Activated CD4-positive, alpha-beta T cell treated with anti-CD3 and anti-CD28 coated beads for 1 hour (primary cell): ENCODE results near the gene DDX53.

Source experiments
- DNase-seq: peaks from one replicate; pipeline ENCODE4 v3.0.0-alpha.2; 2020

The DDX53 gene

DNA sequence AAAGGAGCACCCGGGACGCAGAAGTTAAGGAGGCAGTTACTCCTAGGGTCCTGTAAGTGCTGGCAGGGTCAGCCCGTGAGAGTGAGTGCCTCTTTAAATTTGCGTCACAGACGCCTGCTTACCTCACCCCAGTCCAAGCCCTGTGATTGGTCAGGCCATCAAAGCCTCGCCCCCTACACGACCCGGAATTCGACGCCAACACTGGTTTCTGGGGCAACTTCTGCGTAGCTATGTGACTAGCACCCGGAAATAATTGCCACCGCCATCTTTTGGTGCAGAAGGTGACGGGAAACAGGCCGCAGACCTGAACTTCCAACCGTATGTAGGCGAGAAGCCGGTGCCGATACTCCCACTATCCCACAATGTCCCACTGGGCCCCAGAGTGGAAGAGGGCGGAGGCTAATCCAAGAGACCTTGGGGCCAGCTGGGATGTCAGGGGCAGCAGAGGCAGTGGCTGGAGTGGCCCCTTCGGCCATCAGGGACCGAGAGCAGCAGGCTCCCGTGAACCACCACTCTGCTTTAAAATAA lies at the start of gene DDX53:
Gene DDX53 (plus strand): TSS at position 265 of the 528 bp plus-strand sequence. CDS start 98 bp downstream, at position 363.
- DNase-seq: no peak

DNA sequence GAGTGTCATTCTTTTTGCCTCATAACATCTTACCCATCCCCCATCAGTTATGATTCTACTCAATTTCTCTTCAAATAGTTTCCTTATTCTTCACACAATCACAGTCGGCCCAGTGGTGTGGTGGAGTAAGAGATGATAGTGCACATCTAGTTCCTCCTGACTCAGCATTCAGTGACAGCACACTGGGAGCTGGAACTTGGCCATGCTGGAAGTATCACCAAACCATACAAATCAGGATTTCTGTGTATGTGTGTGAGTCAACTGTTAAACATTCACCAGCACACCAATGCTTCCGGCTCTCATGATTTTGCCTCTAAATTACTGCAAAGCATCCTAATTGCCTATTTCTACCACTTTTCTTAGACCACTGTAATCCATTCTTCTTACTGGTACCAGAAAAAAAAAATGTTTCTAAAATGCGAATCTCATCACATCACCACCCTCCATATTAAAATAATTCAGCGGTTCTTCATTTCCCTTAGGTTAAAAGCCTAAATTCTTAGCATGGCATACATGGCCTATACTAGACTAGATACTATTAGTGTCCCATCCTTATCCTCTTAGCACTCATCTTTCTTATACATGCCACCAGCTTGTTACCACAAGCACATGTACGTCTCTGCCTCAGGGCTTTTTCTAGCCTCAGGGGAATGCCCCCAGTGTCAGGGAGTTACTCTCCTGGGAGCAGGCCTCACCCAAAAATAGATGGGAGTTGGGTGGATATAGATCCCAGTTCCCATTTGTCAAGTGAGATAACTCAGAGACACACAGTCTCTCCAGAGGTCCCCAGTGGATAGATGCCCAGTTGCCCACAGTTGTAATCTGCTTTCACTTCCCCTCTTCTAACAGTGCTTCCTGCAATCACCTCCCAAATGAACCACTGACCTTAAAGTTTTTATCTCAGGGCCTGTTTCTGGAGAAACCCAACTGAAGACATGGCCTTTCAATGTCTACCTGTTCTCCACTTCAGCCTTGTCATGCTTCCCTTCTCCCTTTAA lies 49.2 kb upstream of the DDX53 start:
- no peak for DNase-seq

DNA sequence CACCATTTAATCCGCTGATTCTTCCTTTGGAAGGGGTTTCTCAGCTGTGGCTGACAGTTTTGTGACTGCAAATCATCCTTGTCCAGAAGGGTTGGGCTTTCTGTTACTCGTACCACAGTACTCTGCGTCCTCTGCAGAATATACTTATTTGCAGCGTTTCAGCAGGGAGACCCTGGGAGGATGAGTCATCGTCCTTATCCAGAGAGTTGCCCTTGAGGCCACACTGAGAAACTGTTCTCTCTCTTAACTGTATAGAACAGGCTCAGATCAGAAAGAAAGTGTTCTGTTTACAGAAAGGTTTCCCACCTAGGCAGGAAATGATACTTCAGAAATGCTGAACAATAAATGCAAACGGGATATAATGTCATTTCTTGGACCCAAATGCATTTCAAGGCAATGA lies 47.8 kb upstream of the DDX53 start:
- DNase-seq: no peak

DNA sequence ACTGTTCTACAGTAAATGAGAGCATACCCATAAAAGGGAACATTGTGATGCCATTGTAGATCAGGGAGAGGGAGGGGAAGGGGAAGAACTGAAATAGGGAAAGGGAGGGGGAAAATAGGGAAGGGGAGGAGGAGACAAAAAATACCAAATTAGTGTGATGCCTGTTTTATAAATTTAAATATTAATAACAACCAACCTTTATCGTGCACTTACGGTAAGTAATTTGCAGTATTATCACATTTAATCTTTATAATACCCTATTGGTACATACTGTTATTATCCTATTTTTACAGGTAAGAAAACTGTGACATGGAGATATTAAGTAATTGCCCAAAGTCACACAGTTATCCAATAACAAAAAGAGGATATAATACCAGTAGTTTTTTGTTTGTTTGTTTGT lies 41.5 kb upstream of the DDX53 start:
- DNase-seq: no peak

DNA sequence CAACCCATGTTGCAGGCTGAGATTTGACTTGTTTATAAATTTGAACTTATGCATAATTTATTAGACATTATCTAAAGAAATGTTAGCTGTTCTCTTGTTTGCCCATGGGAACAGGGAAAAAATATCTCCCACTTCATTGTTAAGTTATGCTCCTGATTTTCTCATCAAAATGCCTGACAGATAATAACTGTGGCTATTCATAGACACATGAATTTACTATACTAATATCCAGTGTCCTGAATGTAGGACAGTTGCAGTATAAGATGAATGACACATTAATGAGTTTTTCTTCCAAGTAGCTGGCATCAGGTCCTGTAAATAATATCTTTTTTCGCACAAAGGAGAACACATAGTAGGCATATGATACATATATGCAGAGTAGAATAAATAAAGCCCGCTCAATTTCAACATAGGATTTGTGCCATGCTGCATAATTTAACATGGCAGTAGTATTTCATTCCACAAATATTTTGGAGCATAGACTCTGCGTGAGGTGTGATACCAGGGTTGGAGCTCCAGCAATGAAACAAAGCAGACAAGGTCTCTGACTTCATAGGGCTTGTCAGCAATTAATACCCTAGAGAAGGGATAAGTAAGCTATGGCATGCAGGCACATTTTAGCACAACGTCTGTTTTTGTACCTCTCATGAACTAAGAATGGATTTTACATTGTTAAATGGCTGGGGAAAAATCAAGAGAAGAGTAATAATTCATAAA lies 40.4 kb upstream of the DDX53 start:
- DNase-seq: no peak

DNA sequence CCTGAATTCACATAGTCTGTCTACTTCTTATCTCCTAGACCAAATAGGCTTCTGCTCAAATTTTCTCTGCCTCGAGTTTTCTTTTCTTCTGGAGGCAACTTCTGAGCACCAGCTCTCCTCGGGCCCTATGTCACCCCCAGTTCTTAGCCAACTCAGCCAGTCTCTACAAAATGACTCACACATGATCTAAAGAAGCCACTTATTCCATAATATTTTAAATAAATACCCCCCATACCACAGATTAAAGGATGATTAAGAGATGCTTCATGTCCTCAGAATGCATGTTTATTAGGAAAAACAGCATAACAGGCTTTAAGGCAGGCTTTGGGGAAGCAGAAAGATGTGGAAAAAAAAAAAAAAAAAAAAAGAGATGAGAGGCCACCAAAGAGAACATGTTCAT lies 36.6 kb upstream of the DDX53 start:
- no peak for DNase-seq

DNA sequence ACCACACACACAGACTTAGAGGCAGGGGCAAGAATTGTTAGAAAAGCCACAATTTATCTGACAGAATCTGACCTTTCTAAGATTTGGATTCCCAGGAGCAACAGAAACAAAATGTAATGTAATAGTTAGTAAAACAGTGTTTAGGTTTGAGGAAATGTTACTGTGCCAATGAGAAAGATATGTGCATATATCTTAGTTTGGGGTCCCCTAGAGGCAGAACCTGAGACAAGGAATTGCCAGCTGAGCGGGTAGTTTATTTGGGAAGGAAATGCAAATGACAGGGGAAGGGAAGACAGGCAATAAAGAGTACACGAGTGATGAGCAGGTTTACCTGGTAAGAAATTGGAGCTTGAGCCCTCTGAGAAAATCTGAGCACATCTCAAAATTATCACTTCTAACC lies 31.3 kb upstream of the DDX53 start:
- DNase-seq: no peak

DNA sequence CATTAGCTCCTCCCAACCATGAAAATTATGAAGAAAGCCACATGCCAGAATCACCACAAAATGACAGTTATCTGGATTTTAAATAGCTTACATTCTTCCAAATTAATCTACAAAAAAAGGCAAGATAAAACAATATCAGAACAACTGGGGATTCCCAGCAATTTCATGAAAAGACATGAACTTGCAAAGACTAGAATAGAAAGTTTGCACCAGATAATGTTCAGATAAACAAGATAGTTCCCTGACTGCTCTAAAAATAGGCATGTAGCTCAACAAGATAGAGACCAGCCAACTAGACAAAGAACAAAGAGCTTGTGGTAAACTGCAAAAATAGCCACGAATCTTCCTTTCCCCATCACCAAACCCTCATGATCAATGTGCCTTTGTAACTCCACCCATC lies 30.3 kb upstream of the DDX53 start:
- DNase-seq: no peak

DNA sequence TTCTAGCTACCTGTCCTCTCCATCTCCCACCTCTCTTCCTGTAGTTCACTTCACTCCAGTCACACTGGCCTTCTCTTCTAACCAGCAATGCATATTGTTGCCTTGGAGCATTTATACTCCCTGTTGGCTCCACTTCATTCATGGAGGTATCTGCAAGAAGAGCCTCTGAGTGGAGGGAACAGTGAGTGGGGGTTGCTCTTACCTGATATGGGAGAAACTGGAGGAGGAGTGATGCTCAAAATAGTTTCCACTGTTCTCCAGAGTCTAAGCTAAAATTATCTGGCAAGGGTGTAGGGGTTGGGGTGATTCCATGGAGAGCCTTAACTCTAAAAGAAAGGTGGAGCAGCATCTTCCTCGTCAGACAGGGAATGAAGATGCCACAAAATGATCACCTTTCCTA lies 28.9 kb upstream of the DDX53 start:
- DNase-seq: no peak

DNA sequence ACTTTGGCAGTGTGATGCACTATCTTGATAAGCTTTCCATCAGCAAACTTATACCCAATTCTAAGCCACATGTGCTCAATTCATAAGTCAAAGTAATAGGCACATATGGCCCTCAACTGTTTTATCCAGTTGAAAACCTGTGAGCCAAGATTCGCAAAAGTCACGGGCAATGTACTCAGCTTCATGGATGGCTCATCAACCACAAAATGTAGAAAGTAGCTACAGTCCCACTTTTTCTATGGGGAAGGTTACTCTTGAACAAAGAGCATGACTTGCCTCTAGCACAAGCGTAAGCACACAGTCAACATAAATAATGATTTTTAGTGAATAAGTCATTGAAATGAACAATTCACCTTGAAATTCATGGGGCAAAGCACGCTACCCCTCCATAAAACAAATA lies 25.1 kb upstream of the DDX53 start:
- DNase-seq: no peak

DNA sequence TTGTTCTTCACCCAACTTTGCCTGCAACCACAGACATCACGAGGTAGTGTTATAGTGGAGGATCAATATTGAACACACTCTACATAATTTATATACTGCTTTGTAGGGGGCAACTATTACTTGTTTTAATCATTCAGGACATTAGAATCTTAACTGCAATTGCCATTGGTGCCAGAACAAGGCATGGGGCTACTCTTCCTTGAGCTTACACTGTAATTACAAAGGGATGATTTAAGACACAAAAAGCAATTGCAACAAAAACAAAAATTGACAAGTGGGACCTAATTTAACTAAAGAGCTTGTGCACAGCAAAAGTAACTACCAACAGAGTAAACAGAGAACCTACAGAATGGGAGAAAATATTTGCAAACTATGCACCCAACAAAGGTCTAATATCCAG lies 24.0 kb upstream of the DDX53 start:
- no peak for DNase-seq

DNA sequence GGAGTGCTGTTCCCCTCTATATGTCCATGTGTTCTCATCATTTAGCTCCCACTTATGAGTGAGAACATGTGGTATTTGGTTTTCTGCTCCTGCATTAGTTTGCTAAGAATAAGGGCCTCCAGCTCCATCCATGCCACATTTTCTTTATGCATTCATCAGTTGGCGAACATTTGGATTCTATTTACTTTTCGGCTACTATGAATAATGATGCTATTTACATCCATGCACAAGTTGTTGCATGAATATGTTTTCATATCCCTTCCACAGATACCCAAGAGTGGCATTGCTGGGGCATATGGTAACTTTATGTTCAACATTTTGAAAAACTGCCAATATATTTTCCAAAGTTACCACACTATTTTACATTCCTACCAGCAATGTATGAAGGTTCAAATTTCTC lies 13.8 kb upstream of the DDX53 start:
- no peak for DNase-seq

DNA sequence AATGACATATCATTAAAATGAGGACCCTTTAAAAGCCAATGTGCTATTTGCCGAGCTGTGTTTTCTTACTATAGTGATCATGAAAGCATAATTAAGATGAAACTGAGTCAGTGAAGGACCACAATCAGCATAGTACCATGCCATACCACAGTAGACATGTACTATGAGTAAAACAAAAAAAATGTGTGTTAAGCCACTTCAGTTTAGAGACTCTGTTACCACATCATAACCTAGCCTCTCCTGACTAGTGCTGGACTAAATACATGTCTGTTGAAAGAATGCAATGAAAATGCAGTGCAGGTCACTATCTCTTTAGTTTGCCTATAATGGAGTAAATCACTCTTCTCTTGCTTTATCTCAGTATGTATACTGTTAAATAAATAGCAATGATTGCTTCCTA lies 12.3 kb upstream of the DDX53 start:
- no peak for DNase-seq

DNA sequence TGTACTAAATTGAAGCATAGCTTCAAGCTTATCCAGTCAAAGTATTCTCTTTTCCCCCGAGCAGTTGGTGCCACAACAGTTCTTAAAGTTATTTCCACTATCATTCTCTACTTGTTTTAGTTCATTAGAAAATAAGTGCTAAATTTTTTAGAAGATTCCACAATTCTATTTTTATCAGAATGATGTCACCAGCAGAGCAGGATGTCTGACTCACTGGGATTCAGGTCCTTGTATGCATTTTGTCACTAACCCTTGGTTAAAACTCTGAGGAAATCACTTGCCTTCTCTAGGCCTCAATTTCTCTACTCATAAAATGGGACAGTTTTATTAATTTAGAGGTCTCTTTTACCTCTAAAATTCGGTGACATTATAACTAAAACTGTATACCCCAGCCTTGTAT lies 3.4 kb downstream of the DDX53 start:
- no peak for DNase-seq

DNA sequence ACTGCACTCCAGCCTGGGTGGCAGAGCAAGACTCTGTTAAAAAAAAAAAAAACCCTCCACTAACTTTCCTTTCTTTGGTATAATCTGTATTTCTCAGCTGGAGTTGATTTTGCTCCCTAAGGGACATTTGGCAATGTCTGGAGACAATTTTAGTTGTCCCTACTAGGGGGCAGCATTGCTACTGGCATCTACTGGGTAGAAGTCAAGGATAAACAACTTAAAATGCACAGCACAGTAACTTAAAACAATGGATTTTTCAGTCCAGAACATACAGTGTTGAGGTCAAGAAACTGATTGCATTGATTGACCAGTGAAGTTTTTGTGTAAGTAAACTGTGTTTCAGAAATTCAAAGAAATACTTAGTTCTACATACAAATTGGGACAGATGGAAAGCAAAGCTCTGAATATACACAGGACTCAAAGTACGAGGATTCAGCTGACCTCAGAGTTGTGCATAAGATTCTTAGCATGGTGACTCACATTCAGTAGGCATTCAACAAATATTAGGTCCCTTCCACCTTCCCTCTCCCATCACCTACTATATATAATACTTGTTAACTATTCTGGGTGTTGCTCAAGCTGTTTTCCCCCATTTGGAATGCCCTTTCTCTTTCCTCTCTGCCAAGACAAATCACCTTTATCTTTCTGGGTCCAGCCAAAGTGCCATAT lies 8.8 kb downstream of the DDX53 start:
- no peak for DNase-seq

DNA sequence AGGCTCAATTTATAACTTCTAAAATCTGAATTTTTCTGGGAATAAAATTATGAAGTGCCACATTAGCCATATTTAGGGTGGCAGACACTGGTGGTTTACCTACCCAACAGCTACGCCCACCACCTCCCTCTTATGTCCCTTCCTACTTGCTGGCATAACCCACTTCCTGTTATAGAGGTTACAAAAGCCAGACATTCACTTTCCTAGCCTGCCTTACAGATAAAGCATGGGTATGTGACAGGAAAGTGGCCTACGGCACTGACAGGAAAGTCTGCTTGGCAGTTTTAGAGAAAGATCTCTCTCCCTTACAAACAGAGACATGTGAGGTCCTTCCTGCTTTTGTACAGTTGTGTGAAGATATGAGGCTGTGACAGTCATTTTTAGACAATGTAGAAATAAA lies 12.4 kb downstream of the DDX53 start:
- no peak for DNase-seq

DNA sequence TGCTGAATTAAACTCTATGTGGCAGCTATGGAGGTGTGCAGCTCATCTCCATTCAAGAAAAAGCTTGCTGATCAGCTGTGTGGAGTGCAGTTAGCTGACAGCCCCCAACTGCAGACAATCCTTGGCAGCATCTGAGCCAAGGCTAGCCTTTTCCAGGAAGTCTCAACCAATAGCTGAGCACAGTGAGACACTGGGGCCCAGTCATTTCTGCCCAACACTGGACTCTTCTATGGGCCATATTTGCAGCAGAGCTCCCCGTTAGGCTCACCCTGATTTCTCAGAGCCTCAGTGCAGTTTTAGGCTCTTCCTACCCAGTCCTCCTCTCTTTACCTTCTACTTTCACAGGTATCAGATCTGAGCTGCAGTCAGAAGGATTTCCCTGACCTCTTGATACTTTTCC lies 12.9 kb downstream of the DDX53 start:
- DNase-seq: no peak

DNA sequence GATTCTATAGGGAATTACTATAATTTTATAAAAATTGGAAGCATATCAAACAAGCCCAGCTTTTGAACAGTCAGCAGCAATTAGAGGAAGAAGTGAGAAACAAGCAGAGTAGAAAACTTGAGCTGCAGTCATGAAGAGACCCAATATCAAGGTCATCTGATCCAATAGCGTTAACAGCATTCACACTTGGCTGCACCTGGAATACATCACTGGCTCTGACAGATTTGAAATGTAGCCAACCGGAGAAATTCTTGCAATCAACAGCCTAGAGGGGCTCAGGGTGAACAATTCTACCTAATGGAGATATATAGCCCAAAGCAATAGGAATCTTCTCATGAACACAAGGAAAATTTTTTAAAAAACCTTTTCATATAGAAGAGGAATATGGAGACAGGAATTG lies 13.6 kb downstream of the DDX53 start:
- DNase-seq: no peak

DNA sequence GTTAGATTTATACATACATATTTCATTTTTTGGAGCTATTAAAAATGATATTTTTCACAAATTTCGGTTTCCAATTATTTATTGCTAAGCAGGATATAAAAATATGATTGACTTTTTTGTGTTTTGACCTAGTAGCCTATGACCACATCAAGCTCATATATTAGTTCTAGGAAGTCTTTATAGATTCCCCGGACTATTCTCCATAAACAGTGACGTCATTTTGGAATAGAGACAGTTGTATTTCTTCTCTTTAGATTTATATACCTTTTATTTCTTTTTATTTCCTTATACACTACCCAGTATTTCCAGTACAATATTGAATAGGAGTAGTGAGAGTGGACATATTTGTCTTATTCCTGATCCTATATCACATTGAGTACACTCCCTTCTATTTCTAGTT lies 31.8 kb downstream of the DDX53 start:
- DNase-seq: no peak

DNA sequence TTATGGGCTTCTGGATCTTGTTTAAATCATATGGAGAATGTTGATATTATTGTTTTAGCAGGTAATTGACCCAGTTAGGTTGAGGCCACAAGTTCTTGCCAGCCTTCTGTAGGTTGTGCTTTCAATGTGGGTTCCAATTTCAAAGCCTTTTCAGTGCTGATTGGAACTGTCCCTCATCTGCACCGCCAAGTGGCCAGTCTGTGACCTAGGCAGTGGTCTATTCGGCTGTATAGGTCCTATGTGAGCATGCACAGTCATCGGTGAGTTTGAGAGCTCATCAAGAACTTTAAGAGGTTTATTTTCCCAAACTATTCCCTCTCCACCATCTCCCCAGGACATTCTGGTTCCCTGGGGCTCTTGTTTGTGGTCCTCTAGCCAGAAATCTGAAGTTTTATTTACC lies 35.7 kb downstream of the DDX53 start:
- no peak for DNase-seq

DNA sequence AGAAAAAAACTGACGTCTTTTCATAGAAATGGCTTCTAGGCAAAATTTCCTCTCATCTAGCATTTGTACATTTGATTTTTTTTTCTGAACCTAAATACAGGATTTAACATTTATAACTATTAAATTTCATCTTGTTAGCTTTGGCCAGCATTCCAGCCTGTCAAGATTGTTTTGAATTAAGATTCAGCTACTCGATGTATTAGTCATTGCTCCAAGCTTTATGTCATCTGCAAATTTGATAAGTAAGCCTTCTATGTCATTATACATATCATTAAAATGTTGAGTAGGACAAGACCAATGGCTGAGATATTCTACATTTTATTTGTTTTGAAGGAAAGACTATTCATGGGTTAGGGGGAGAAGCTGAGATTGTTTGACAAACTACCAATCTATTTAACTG lies 46.7 kb downstream of the DDX53 start:
- DNase-seq: no peak

DNA sequence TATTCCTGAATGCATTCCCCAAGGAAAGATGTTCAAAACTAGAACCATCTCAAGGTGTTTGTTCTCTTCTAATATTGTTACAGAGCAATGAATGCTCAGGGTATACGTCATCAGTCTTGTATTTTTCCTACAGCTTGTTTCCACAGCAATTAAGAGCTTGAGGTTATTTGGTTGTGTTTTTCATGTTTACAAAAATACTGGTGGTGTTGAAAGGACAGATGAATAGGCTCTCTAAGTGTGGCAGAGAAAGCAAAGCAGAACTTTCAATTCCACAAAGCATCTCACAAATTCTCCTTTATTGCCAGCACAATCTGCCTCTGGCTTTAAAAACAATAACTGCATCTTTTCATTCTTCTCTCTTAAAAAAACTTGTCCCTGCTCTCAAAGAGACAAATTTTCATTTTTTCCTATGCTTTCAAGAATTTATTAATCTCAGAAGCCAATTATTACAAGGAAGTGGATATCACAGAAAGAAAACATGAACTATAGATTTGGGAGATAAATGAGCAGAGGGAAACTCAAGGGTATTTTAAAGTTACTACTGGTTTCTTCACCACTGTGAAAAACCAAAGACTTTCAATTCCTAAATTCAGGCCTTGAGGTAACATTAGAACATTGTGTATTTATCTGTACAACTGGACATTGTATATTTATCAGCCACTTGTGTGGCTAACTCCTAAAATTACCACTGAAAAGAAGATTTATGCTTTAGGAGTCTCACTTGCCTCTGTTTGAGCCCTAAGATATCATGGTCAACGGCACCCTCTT lies 49.2 kb downstream of the DDX53 start:
- no peak for DNase-seq

DNA sequence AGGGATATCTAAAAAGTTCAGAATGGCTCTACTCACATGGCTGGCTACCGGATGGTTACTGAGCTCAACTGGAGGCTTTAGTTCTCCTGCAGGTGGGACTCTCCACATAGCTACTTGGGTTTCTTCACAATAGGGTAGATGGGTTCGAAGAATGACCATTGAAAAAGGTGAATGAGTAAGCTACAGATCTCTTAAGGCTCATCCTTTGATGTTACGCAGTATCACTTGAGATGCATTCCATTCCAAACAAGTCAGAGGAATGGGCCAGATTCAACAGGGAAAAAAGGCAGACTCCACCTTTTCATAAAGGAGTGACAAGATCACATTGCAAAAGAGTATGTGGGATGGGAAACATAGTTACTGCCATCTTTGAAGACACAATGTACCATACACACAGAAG lies 52.6 kb downstream of the DDX53 start:
- no peak for DNase-seq
